WTC11 (cell line): ENCODE results near the gene GGT6. TPM values are rescaled to one million over a fixed set of nuclear protein-coding genes. Genes with fewer than 3 reads are reported as not detected.

ENCODE experiments used
- total RNA-seq: library from RNA; stranded (reverse); gene quantifications from 3 replicates; pipeline ENCODE4 v1.2.3, GENCODE V29; 2021

GGT6 gene
- total RNA-seq, 1 experiment from 2014 or later = 0.07 TPM

Other genes starting within 250 kb of the GGT6 start
- 177 to 201 TPM (median 198 TPM) in 3 replicates for gene UBE2G1, start 193.9 kb downstream of the GGT6 start, total RNA-seq
- not detected in 3 replicates for gene SPNS3, start 126.6 kb downstream of the GGT6 start, total RNA-seq
- gene SPNS2, start 61.7 kb downstream of the GGT6 start, total RNA-seq = 0.87 to 1.4 TPM (median 1.3 TPM) in 3 replicates
- 108 to 163 TPM (median 118 TPM) in 3 replicates for gene MYBBP1A, start 5.2 kb downstream of the GGT6 start, total RNA-seq
- 2.7 to 3.8 TPM (median 3.8 TPM) in 3 replicates for gene SMTNL2, start 24.0 kb upstream of the GGT6 start, total RNA-seq
- gene ALOX15, start 81.1 kb upstream of the GGT6 start, total RNA-seq = 0.32 to 0.82 TPM (median 0.50 TPM) in 3 replicates
- 177 to 218 TPM (median 178 TPM) in 3 replicates for gene PELP1, start 143.6 kb upstream of the GGT6 start, total RNA-seq
- 79.7 to 87.8 TPM (median 81.0 TPM) in 3 replicates for gene ARRB2, start 150.1 kb upstream of the GGT6 start, total RNA-seq
- 18.6 to 21.3 TPM (median 21.2 TPM) in 3 replicates for gene MED11, start 170.9 kb upstream of the GGT6 start, total RNA-seq
- gene ZMYND15, start 179.3 kb upstream of the GGT6 start, total RNA-seq = 0.39 to 0.71 TPM (median 0.63 TPM) in 3 replicates
- gene CXCL16, start 179.4 kb upstream of the GGT6 start, total RNA-seq = 3.2 to 3.8 TPM (median 3.5 TPM) in 3 replicates
- not detected in 3 replicates for gene TM4SF5, start 211.3 kb upstream of the GGT6 start, total RNA-seq
- 1.2 to 2.1 TPM (median 1.7 TPM) in 3 replicates for gene VMO1, start 225.8 kb upstream of the GGT6 start, total RNA-seq
- gene GLTPD2, start 228.4 kb upstream of the GGT6 start, total RNA-seq = 0.41 to 0.44 TPM in 2 of 3 replicates, not detected in the other
- 294 to 305 TPM (median 296 TPM) in 3 replicates for gene PSMB6, start 235.6 kb upstream of the GGT6 start, total RNA-seq
- gene PLD2, start 246.6 kb upstream of the GGT6 start, total RNA-seq = 51.3 to 64.9 TPM (median 52.1 TPM) in 3 replicates